ENCODE results near the gene KRT27. TPM values are rescaled to one million over a fixed set of nuclear protein-coding genes. Genes with fewer than 3 reads are reported as not detected.

KRT27 gene
- total and polyA plus RNA-seq, 2 donors (not counting 3 experiments of a cell fraction or from before 2014, with no cell fraction given): not detected

DNA sequence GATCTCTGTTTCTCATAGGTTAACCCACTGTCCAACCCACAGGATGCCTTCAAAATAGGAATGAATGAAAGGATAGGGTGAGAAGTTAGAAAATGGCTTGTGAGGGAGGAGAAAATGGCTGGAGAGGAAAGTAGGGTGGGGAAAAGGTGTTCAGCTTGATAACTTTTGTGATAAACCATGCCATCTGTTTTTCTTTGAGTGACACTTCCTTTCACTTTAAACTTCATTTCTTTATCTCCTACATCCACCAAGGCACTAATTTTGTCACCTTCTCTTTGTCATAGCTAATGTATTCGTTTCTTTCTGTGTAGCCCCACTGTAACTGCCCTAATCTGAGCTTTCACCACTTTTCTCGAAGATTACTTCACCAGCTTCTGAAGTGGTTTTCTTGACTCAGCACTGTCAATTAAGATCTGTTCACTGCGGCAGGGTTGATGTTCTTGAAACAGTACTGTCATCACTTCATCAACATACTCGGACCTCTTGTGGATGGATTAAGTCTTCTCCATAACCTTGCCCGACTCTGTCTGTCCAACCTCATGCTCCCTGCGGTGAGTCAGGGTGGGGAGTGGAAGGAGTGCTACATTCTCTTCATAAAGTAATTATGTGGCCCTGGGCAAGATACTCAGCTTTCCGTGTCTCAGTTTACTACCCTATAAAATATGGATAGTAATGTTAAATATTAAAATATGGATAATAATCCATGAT, 45.5 kb upstream of the KRT27 start:
- intact Hi-C loops (cut with micrococcal nuclease): no loop called here
- dilution Hi-C loops (cut with MboI; ENCODE audit: extremely low pct_ligation_motif_present, low sequenced_read_pairs): no loop called here
- DNase-seq (ENCODE audit: low read depth, low spot score): no peak
- H3K36me3 ChIP-seq (ENCODE audit: control insufficient read depth in 2 of 2, extremely low read depth in 1 of 2, insufficient read depth in 2 of 2, low read length in 2 of 2): no peaks in the 10 kb centered on the region
- H2AFZ ChIP-seq (ENCODE audit: low read depth, low read length): no peak overlapping the region
- POLR2A ChIA-PET: no interaction called here
- H3K4me1 ChIP-seq (ENCODE audit: control insufficient read depth, extremely low read depth, insufficient read depth, low read length): no peaks in the 10 kb centered on the region
- no peaks in the 10 kb centered on the region for H3K79me2 ChIP-seq (ENCODE audit: control insufficient read depth, insufficient read depth, low read length)
- no peak overlapping the region for H3K27ac ChIP-seq (ENCODE audit: insufficient read depth, low read depth, low read length)
- no peak overlapping the region for H3K4me3 ChIP-seq (replicated peaks in 1 of 3; ENCODE audit: insufficient read depth in 1 of 3, low read depth in 1 of 3, low read length in 3 of 3)
- no peaks in the 10 kb centered on the region for H3K27me3 ChIP-seq (ENCODE audit: control insufficient read depth in 2 of 2, insufficient read depth in 2 of 2, low read length in 2 of 2)
- H3K9me1 ChIP-seq (replicated peaks; ENCODE audit: control insufficient read depth, extremely low read depth, insufficient read depth, low read length): no peaks in the 10 kb centered on the region
- no peaks in the 10 kb centered on the region for H4K20me1 ChIP-seq (replicated peaks; ENCODE audit: control insufficient read depth, extremely low read depth, insufficient read depth, low read length)
- CTCF ChIA-PET: no interaction called here
- H3K9me3 ChIP-seq (replicated peaks; ENCODE audit: control insufficient read depth, insufficient read depth, low read length): no peaks in the 10 kb centered on the region
- no TSS peak for BruUV-seq (replicated peaks)
- H3K4me2 ChIP-seq (ENCODE audit: insufficient read depth, low read length): no peak overlapping the region
- FAIRE-seq: no peak
- TF ChIP-seq JUN (IDR thresholded peaks at IDR 0.05; ENCODE audit: borderline replicate concordance, insufficient read depth, insufficient read length, low read depth) (no peak), GATA2 (IDR thresholded peaks at IDR 0.05; ENCODE audit: insufficient read depth, insufficient read length, low read depth, low read length) (no peak), FOS (IDR thresholded peaks at IDR 0.05; ENCODE audit: borderline replicate concordance, insufficient read depth, low read length) (no peak), POLR2A (IDR thresholded peaks at IDR 0.05; ENCODE audit: low read depth, low read length) (no peak), POLR2AphosphoS5 (IDR thresholded peaks at IDR 0.05; ENCODE audit: insufficient read depth, low read depth, low read length) (no peak), EZH2 (IDR thresholded peaks at IDR 0.05; ENCODE audit: borderline replicate concordance, low read depth, low read length, severe bottlenecking) (no peak), MYC (IDR thresholded peaks at IDR 0.05; ENCODE audit: low read depth, low read length) (no peak)
- TF ChIP-seq, protein P1, sequence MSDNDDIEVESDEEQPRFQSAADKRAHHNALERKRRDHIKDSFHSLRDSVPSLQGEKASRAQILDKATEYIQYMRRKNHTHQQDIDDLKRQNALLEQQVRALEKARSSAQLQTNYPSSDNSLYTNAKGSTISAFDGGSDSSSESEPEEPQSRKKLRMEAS (IDR thresholded peaks at IDR 0.05; ENCODE audit: insufficient read depth, insufficient read length): no peak
- TF ChIP-seq, protein P2, sequence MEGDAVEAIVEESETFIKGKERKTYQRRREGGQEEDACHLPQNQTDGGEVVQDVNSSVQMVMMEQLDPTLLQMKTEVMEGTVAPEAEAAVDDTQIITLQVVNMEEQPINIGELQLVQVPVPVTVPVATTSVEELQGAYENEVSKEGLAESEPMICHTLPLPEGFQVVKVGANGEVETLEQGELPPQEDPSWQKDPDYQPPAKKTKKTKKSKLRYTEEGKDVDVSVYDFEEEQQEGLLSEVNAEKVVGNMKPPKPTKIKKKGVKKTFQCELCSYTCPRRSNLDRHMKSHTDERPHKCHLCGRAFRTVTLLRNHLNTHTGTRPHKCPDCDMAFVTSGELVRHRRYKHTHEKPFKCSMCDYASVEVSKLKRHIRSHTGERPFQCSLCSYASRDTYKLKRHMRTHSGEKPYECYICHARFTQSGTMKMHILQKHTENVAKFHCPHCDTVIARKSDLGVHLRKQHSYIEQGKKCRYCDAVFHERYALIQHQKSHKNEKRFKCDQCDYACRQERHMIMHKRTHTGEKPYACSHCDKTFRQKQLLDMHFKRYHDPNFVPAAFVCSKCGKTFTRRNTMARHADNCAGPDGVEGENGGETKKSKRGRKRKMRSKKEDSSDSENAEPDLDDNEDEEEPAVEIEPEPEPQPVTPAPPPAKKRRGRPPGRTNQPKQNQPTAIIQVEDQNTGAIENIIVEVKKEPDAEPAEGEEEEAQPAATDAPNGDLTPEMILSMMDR (IDR thresholded peaks at IDR 0.05; ENCODE audit: extremely low read depth in 1 of 2, insufficient read depth in 1 of 2, low read depth in 1 of 2, low read length in 2 of 2): no peak
- H3K9ac ChIP-seq (replicated peaks; ENCODE audit: extremely low read depth, insufficient read depth, low read length): no peak overlapping the region
